H1 (cell line): ENCODE measurements around the gene PPFIA4. TPM values are rescaled to one million over a fixed set of nuclear protein-coding genes. Genes with fewer than 3 reads are reported as not detected.

Source experiments
- CTCF ChIA-PET: fragments of 300-600 bp; sonication (Branson Sonifier 250); formaldehyde crosslinking; loops from one replicate; lab custom pipeline; 2021; ENCODE audit not compliant: partially characterized antibody; lab: Charles Lee
- POLR2A ChIA-PET: fragments of 300-600 bp; sonication (Branson Sonifier 250); formaldehyde crosslinking; loops from one replicate; lab custom pipeline; 2021; ENCODE audit warnings: inconsistent platforms; ENCODE audit not compliant: partially characterized antibody; lab: Charles Lee
- DNase-seq, 2 experiments: peaks; one replicate each; pipeline versions ENCODE4 v3.0.0 to v3.0.0-alpha.2; 2010 to 2022; ENCODE audit warnings: low spot score in 2 of 2, low read depth in 1 of 2, mixed read lengths in 1 of 2
- FAIRE-seq: peaks from 2 replicates; lab custom pipeline; 2011; peaks lifted over from hg19 to GRCh38; lab: Jason Lieb, UNC
- H2AFZ ChIP-seq: 2 replicates; pipeline ENCODE4 v1.8.1; 2012; ENCODE audit warnings: low read length, inconsistent platforms
- H2AK5ac ChIP-seq: 2 replicates; pipeline ENCODE4 v1.6.1; 2013; ENCODE audit warnings: low read depth, low read length
- H2BK120ac ChIP-seq: replicated peaks from 2 replicates; pipeline ENCODE3; 2013; ENCODE audit warnings: low read depth, low read length, inconsistent platforms
- H2BK12ac ChIP-seq: 2 replicates; pipeline ENCODE4 v1.6.1; 2013; ENCODE audit warnings: low read depth, low read length
- H2BK15ac ChIP-seq: 2 replicates; pipeline ENCODE4 v1.6.1; 2013; ENCODE audit warnings: low read length
- H2BK20ac ChIP-seq: 2 replicates; pipeline ENCODE4 v1.6.1; 2013; ENCODE audit warnings: low read length
- H2BK5ac ChIP-seq: 2 replicates; pipeline ENCODE4 v1.6.1; 2013; ENCODE audit warnings: low read depth, low read length
- H3K14ac ChIP-seq: 2 replicates; pipeline ENCODE4 v1.6.1; 2013; ENCODE audit warnings: inconsistent platforms; ENCODE audit not compliant: insufficient read length
- H3K18ac ChIP-seq: 2 replicates; pipeline ENCODE4 v1.6.1; 2013; ENCODE audit warnings: low read length; ENCODE audit errors: extremely low read depth
- H3K23ac ChIP-seq: 2 replicates; pipeline ENCODE4 v1.6.1; 2013; ENCODE audit warnings: inconsistent platforms; ENCODE audit not compliant: insufficient read length
- H3K23me2 ChIP-seq: 2 replicates; pipeline ENCODE4 v1.6.1; 2013; ENCODE audit warnings: low read depth, low read length
- H3K27ac ChIP-seq: 2 replicates; pipeline ENCODE4 v1.6.1; 2011; ENCODE audit warnings: low read depth, low read length, inconsistent platforms
- H3K27me3 ChIP-seq, 4 experiments: replicated peaks in 1 of 4; 1 replicate in 1 of 4; 2 replicates in 3 of 4; pipeline versions ENCODE4 v1.6.1 to v1.8.1; 2011 to 2013; ENCODE audit warnings: low read length in 3 of 4, mild to moderate bottlenecking in 3 of 4, inconsistent platforms in 2 of 4, mixed read lengths in 2 of 4, moderate library complexity in 1 of 4; ENCODE audit not compliant: control insufficient read depth in 3 of 4, insufficient read depth in 3 of 4; ENCODE audit errors: extremely low read depth in 1 of 4
- H3K36me3 ChIP-seq, 4 experiments: 2 replicates each; pipeline versions ENCODE4 v1.6.1 to v1.8.1; 2011 to 2013; ENCODE audit warnings: mild to moderate bottlenecking in 4 of 4, low read length in 3 of 4, moderate library complexity in 2 of 4, control low read depth in 1 of 4, inconsistent platforms in 1 of 4; ENCODE audit not compliant: insufficient read depth in 4 of 4, control insufficient read depth in 2 of 4
- H3K4ac ChIP-seq: replicated peaks from 2 replicates; pipeline ENCODE3; 2013; ENCODE audit warnings: low read length, low read depth, mixed read lengths, inconsistent platforms; ENCODE audit not compliant: insufficient read length
- H3K4me1 ChIP-seq, 4 experiments: replicated peaks in 1 of 4; 1 replicate in 1 of 4; 2 replicates in 3 of 4; pipeline versions ENCODE4 v1.6.1 to v1.8.1; 2011 to 2013; ENCODE audit warnings: low read length in 3 of 4, inconsistent platforms in 2 of 4, mixed read lengths in 1 of 4; ENCODE audit not compliant: insufficient read depth in 4 of 4, control insufficient read depth in 3 of 4
- H3K4me2 ChIP-seq, 2 experiments: 2 replicates each; pipeline versions ENCODE4 v1.6.1 to v1.8.1; 2011 to 2013; ENCODE audit warnings: low read depth in 2 of 2, low read length in 2 of 2, control low read depth in 1 of 2, inconsistent platforms in 1 of 2, mild to moderate bottlenecking in 1 of 2; ENCODE audit not compliant: insufficient read depth in 1 of 2
- H3K4me3 ChIP-seq, 4 experiments: fragments of 200-600, 300-600 bp in 1 of 4; sonication (generic), shearing (Covaris generic), sonication (Bioruptor Twin) in 1 of 4; 2 replicates each; pipeline versions ENCODE4 v1.5.1 to v1.8.1; 2011 to 2016; ENCODE audit warnings: low read length in 4 of 4, low read depth in 3 of 4, control low read depth in 2 of 4, inconsistent platforms in 2 of 4, mild to moderate bottlenecking in 2 of 4, mixed read lengths in 1 of 4, moderate library complexity in 1 of 4; ENCODE audit not compliant: insufficient read depth in 2 of 4; ENCODE audit errors: extremely low read depth in 1 of 4
- H3K56ac ChIP-seq: replicated peaks from 2 replicates; pipeline ENCODE3; 2013; ENCODE audit warnings: low read depth, mild to moderate bottlenecking, mixed read lengths, low read length, inconsistent platforms; ENCODE audit not compliant: insufficient read length
- H3K79me1 ChIP-seq: 2 replicates; pipeline ENCODE4 v1.6.1; 2013; ENCODE audit warnings: low read depth, low read length, control low read depth
- H3K79me2 ChIP-seq, 2 experiments: 2 replicates each; pipeline versions ENCODE4 v1.6.1 to v1.8.1; 2012 to 2013; ENCODE audit warnings: low read length in 2 of 2, mild to moderate bottlenecking in 2 of 2, inconsistent platforms in 1 of 2; ENCODE audit not compliant: insufficient read depth in 2 of 2, control insufficient read depth in 1 of 2
- H3K9ac ChIP-seq, 4 experiments: replicated peaks in 1 of 4; 1 replicate in 1 of 4; 2 replicates in 3 of 4; pipeline versions ENCODE4 v1.6.1 to v1.8.1; 2011 to 2013; ENCODE audit warnings: low read depth in 3 of 4, low read length in 3 of 4, control low read depth in 2 of 4, mild to moderate bottlenecking in 2 of 4, moderate library complexity in 2 of 4, inconsistent platforms in 1 of 4; ENCODE audit errors: extremely low read depth in 1 of 4
- H3K9me3 ChIP-seq, 2 experiments: 2 replicates each; pipeline versions ENCODE4 v1.6.1 to v1.8.1; 2012 to 2013; ENCODE audit warnings: mild to moderate bottlenecking in 2 of 2, moderate library complexity in 2 of 2, control low read depth in 1 of 2, inconsistent platforms in 1 of 2, low read depth in 1 of 2, low read length in 1 of 2, mixed read lengths in 1 of 2; ENCODE audit not compliant: insufficient read depth in 2 of 2
- H4K20me1 ChIP-seq, 2 experiments: replicated peaks in 1 of 2; 2 replicates each; pipeline versions ENCODE3 to v1.8.1; 2011 to 2013; ENCODE audit warnings: inconsistent platforms in 2 of 2, low read length in 2 of 2, mild to moderate bottlenecking in 1 of 2; ENCODE audit not compliant: insufficient read depth in 2 of 2, control insufficient read depth in 1 of 2
- H4K5ac ChIP-seq: 2 replicates; pipeline ENCODE4 v1.6.1; 2013; ENCODE audit warnings: low read length, low read depth, mixed read lengths, inconsistent platforms; ENCODE audit not compliant: insufficient read length
- H4K8ac ChIP-seq: 2 replicates; pipeline ENCODE4 v1.8.0; 2013; ENCODE audit warnings: mild to moderate bottlenecking, moderate library complexity, low read length, inconsistent platforms; ENCODE audit not compliant: insufficient read depth; ENCODE audit errors: extremely low read depth
- H4K91ac ChIP-seq: replicated peaks from 2 replicates; pipeline ENCODE3; 2013; ENCODE audit warnings: low read length, mixed read lengths, inconsistent platforms; ENCODE audit not compliant: insufficient read length
- ATF2 ChIP-seq: IDR thresholded peaks from 2 replicates; pipeline ENCODE4 v1.6.1; 2012; ENCODE audit warnings: low read length, inconsistent platforms
- BRCA1 ChIP-seq: IDR thresholded peaks from 2 replicates; pipeline ENCODE4 v1.6.1; 2012; ENCODE audit warnings: low read depth, low read length, improper control_type of control experiment
- FOSL1 ChIP-seq: IDR thresholded peaks from 2 replicates; pipeline ENCODE4 v1.6.1; 2011; ENCODE audit warnings: mild to moderate bottlenecking, low read depth, low read length, moderate library complexity; ENCODE audit not compliant: insufficient read depth
- RAD21 ChIP-seq, 2 experiments: IDR thresholded peaks in 1 of 2; conservative IDR thresholded peaks in 1 of 2; 2 replicates each; pipeline ENCODE4 v1.6.1; 2011; ENCODE audit warnings: low read depth in 2 of 2, low read length in 2 of 2, improper control_type of control experiment in 1 of 2, inconsistent platforms in 1 of 2, mild to moderate bottlenecking in 1 of 2, moderate library complexity in 1 of 2
- SIN3A ChIP-seq, 2 experiments: IDR thresholded peaks in 1 of 2; conservative IDR thresholded peaks in 1 of 2; 2 replicates each; pipeline ENCODE4 v1.6.1; 2011 to 2012; ENCODE audit warnings: low read length in 2 of 2, improper control_type of control experiment in 1 of 2, low read depth in 1 of 2, mild to moderate bottlenecking in 1 of 2
- TCF12 ChIP-seq: IDR thresholded peaks from 2 replicates; pipeline ENCODE4 v1.6.1; 2011; ENCODE audit warnings: low read depth, mild to moderate bottlenecking, low read length
- WGBS, 2 experiments: shearing (Covaris generic) in 1 of 2; methylation state at CpG; one replicate each; pipeline versions ENCODE4 v1.1.6 to v1.1.7; 2013 to 2015; ENCODE audit warnings: low lambda C conversion rate in 2 of 2, mixed read lengths in 2 of 2, inconsistent platforms in 1 of 2, low coverage in 1 of 2, missing lambda C conversion rate in 1 of 2; ENCODE audit not compliant: insufficient replicate concordance in 2 of 2, insufficient coverage in 1 of 2, insufficient read length in 1 of 2; ENCODE audit errors: extremely low coverage in 1 of 2, missing lambda C conversion rate in 1 of 2; 5-methylcytosine and 5-hydroxymethylcytosine counted together
- polyA plus RNA-seq, 7 experiments: library from polyadenylated mRNA; depleted of rRNA in 3 of 7; stranded (reverse) in 5 of 7; unstranded in 2 of 7; fragments of >200 nt in 5 of 7; fragments of 200-250 nt in 2 of 7; gene quantifications; 1 replicate in 5 of 7; 2 replicates in 1 of 7; 4 replicates in 1 of 7; pipeline versions ENCODE4 v1.2.1 to v1.2.3, GENCODE V29; 2011 to 2013; ENCODE audit warnings: missing spikeins in 2 of 7, mixed read lengths in 2 of 7
- total RNA-seq: library from RNA; stranded (reverse); fragmentation: NEBNext Ultra II Directional; extraction: Animal tissue kit (Norgen Biotek cat#: 25700); gene quantifications from 2 replicates; pipeline ENCODE4 v1.2.1, GENCODE V29; 2021

The PPFIA4 gene
- total and polyA plus RNA-seq, 2 of the 8 experiments (the other 6 are each of a cell fraction or from before 2014, with no cell fraction given): 9.0 to 9.9 TPM

GRCh38 chr1:203055161-203055799, 29.0 kb downstream of the PPFIA4 start:
- CTCF ChIA-PET: interaction anchor here (0.5 to 49.7 kb wide), 19 partner anchors 1 to 1460 kb away, joined by 3 to 1089 read pairs (median 4); partner anchors contain the start of genes ADORA1, MYBPH, MYOG and PPFIA4
- no peak for FAIRE-seq
- TF ChIP-seq FOSL1: no peak
- no peak for TF ChIP-seq SIN3A (conservative IDR thresholded peaks at IDR 0.05 in 1 of 2, IDR thresholded peaks at IDR 0.05 in 1 of 2; ENCODE audit: low read depth in 1 of 2, low read length in 2 of 2)
- no peak for TF ChIP-seq ATF2
- TF ChIP-seq RAD21 (IDR thresholded peaks at IDR 0.05 in 1 of 2, conservative IDR thresholded peaks at IDR 0.05 in 1 of 2; ENCODE audit: low read depth in 2 of 2, low read length in 2 of 2): peak; percentile 24 to 47; a peak in 2 of 4 replicates
- no peak for TF ChIP-seq TCF12
- no peak for TF ChIP-seq BRCA1

More at GRCh38 chr1:203055161-203055799, 29.0 kb downstream of the PPFIA4 start:
- Histone ChIP-seq H2BK12ac (peak overlapping the region; percentile 91; the same call in 1 of the 2 replicates), H3K9me3 (no peaks in the 10 kb centered on the region), H4K20me1 (no peaks in the 10 kb centered on the region), H3K14ac (no peak overlapping the region), H2AK5ac (no peak overlapping the region; the same call in 1 of the 2 replicates), H4K91ac (peak overlapping the region; percentile 96), H3K4me3 (no peak overlapping the region), H3K27ac (no peak overlapping the region), H2AFZ (no peak overlapping the region), H3K23me2 (no peaks in the 10 kb centered on the region), H3K56ac (peak overlapping the region; percentile 26), H3K36me3 (no peaks in the 10 kb centered on the region; a peak in 2 of 8 replicates), H2BK15ac (no peak overlapping the region; the same call in 1 of the 2 replicates), H3K4ac (peak overlapping the region; percentile 32), H3K4me2 (peak overlapping the region; percentile 34 to 39; a peak in 2 of 4 replicates), H3K4me1 (peaks cover 10 to 25% (median 20%) of the 10 kb centered on the region in 4 experiments), H3K27me3 (no peaks in the 10 kb centered on the region), H4K8ac (peak overlapping the region; percentile 43), H3K23ac (no peak overlapping the region), H2BK5ac (peak overlapping the region; percentile 50; the same call in 1 of the 2 replicates), H4K5ac (no peak overlapping the region), H2BK20ac (peak overlapping the region; percentile 82), H3K18ac (peak overlapping the region; percentile 76), H3K9ac (no peak overlapping the region), H2BK120ac (peak overlapping the region; percentile 24), H3K79me2 (no peaks in the 10 kb centered on the region), H3K79me1 (no peaks in the 10 kb centered on the region)
- WGBS, 2 experiments: 72% methylated on average over 24 of the region's 24 CpGs; no CpG with 5 or more reads in 1 of the 2 experiments
- POLR2A ChIA-PET: interaction anchor here (0.6 to 1.4 kb wide), 5 partner anchors 9 to 161 kb away, joined by 3 to 4 read pairs (median 3); no protein-coding TSS in a partner anchor
- DNase-seq: peak in 1 of 2 experiments; percentile 75
